Mucosa of rectum (tissue), 2 donors: Measurements from ENCODE around the gene PCDHA6.
"Not testable (repeated sequence)": the region's sequence is repeated elsewhere in the genome, so short reads cannot be mapped to it uniquely, and the experiment has no call there.

Experiments used
- H3K27ac ChIP-seq, 2 donors: one replicate each; pipeline ENCODE4 v1.7.0; 2013; ENCODE audit warnings: inconsistent platforms in 2 of 2, low read depth in 2 of 2, low read length in 2 of 2
- H3K27me3 ChIP-seq, 2 donors: one replicate each; pipeline ENCODE4 v1.7.0; 2013; ENCODE audit warnings: low read length in 2 of 2; ENCODE audit not compliant: control insufficient read depth in 2 of 2, insufficient read depth in 2 of 2
- H3K36me3 ChIP-seq, 2 donors: one replicate each; pipeline ENCODE4 v1.7.0; 2013; ENCODE audit warnings: low read length in 2 of 2; ENCODE audit not compliant: control insufficient read depth in 2 of 2, insufficient read depth in 2 of 2
- H3K4me1 ChIP-seq, 2 donors: one replicate each; pipeline ENCODE4 v1.7.0; 2013; ENCODE audit warnings: low read length in 2 of 2, mild to moderate bottlenecking in 1 of 2; ENCODE audit not compliant: control insufficient read depth in 2 of 2, insufficient read depth in 2 of 2
- H3K4me3 ChIP-seq, 2 donors: one replicate each; pipeline ENCODE4 v1.7.0; 2013; ENCODE audit warnings: low read length in 2 of 2
- H3K9ac ChIP-seq, 2 donors: one replicate each; pipeline ENCODE4 v1.7.0; 2013; ENCODE audit warnings: low read length in 2 of 2, low read depth in 1 of 2, mild to moderate bottlenecking in 1 of 2
- H3K9me3 ChIP-seq, 2 donors: one replicate each; pipeline ENCODE4 v1.7.0; 2013; ENCODE audit warnings: low read length in 2 of 2; ENCODE audit not compliant: control insufficient read depth in 2 of 2
- donor health status: healthy.
- donor health status: Normal muscosa, but diverticular disease.

Gene PCDHA6

GRCh38 chr5:140862441-140863295 lies 34.9 kb downstream of the PCDHA6 start:
- H3K27ac ChIP-seq, result no peak overlapping the region
- peaks cover 0 to 16% of the 10 kb centered on the region in 2 donors for H3K9me3 ChIP-seq
- no peaks in the 10 kb centered on the region for H3K36me3 ChIP-seq
- no peaks in the 10 kb centered on the region for H3K27me3 ChIP-seq
- no peaks in the 10 kb centered on the region for H3K4me1 ChIP-seq
- H3K9ac ChIP-seq, result no peak overlapping the region
- no peak overlapping the region for H3K4me3 ChIP-seq

DNA sequence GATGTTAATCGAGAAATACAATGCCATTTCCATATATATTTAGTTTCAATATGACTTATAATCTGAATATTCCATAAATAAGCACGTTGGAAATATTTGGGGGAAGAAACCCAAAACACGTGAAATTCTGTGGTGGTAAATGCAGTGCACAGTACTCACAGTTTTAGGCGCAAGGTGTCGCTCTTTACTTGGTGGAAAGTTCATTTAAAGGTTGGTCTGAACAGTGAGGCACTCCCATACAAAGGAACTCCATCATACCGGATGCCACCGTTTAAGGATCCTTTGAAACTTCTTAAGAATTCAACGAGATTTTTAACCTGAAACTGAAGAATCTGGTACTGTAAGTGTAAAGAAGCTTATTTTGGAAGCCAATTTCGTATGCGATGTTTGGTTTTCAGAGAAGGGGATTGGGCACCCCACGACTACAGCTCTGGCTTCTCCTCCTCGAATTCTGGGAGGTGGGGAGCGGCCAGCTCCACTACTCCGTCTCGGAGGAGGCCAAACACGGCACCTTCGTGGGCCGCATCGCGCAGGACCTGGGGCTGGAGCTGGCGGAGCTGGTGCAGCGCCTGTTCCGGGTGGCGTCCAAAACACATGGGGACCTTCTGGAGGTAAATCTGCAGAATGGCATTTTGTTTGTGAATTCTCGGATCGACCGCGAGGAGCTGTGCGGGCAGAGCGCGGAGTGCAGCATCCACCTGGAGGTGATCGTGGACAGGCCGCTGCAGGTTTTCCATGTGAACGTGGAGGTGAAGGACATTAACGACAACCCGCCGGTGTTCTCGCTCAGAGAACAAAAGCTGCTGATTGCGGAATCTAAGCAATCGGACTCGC lies 41.2 kb downstream of the PCDHA6 start, which contains the start of gene PCDHA11:
Gene PCDHA11 (plus strand): TSS at position 237 of the 834 bp plus-strand sequence. CDS start 147 bp downstream, at position 384.
- Histone ChIP-seq H3K9me3 (peaks cover 2 to 6% of the 10 kb centered on the region in 2 donors), H3K36me3 (no peaks in the 10 kb centered on the region), H3K9ac (no peak within 1 kb of the TSS), H3K27ac (no peak within 1 kb of the TSS), H3K4me1 (no peaks in the 10 kb centered on the region), H3K4me3 (no peak within 1 kb of the TSS), H3K27me3 (no peaks in the 10 kb centered on the region)

GRCh38 chr5:140869555-140869886 lies 41.8 kb downstream of the PCDHA6 start:
- Histone ChIP-seq H3K27ac (no peak overlapping the region), H3K36me3 (no peaks in the 10 kb centered on the region), H3K9ac (no peak overlapping the region), H3K4me1 (no peaks in the 10 kb centered on the region), H3K27me3 (no peaks in the 10 kb centered on the region), H3K4me3 (no peak overlapping the region), H3K9me3 (peaks cover 6 to 8% of the 10 kb centered on the region in 2 donors)

DNA sequence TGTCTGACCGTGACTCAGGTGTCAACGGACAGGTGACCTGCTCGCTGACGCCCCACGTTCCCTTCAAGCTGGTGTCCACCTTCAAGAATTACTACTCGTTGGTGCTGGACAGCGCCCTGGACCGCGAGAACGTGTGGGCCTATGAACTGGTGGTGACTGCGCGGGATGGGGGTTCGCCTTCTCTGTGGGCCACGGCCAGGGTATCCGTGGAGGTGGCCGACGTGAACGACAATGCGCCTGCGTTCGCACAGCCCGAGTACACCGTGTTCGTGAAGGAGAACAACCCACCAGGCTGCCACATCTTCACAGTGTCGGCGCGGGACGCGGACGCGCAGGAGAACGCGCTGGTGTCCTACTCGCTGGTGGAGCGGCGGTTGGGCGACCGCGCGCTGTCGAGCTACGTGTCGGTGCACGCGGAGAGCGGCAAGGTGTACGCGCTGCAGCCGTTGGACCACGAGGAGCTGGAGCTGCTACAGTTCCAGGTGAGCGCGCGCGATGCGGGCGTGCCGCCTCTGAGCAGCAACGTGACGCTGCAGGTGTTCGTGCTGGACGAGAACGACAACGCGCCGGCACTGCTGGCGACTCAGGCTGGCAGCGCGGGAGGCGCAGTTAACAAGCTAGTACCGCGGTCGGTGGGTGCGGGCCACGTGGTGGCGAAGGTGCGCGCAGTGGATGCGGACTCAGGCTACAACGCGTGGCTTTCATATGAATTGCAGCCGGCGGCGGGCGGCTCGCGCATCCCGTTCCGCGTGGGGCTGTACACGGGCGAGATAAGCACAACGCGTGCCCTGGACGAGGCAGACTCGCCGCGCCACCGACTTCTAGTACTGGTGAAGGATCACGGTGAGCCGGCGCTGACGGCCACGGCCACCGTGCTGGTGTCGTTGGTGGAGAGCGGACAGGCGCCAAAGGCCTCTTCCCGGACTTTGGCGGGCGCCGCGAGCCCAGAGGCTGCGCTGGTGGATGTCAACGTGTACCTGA lies 42.8 kb downstream of the PCDHA6 start:
- H3K9me3 ChIP-seq, result peaks cover 9 to 11% of the 10 kb centered on the region in 2 donors
- H3K4me1 ChIP-seq, result no peaks in the 10 kb centered on the region
- H3K4me3 ChIP-seq, result no peak overlapping the region
- no peak overlapping the region for H3K9ac ChIP-seq
- H3K27me3 ChIP-seq, result no peaks in the 10 kb centered on the region
- H3K27ac ChIP-seq, result no peak overlapping the region
- H3K36me3 ChIP-seq, result no peaks in the 10 kb centered on the region

DNA sequence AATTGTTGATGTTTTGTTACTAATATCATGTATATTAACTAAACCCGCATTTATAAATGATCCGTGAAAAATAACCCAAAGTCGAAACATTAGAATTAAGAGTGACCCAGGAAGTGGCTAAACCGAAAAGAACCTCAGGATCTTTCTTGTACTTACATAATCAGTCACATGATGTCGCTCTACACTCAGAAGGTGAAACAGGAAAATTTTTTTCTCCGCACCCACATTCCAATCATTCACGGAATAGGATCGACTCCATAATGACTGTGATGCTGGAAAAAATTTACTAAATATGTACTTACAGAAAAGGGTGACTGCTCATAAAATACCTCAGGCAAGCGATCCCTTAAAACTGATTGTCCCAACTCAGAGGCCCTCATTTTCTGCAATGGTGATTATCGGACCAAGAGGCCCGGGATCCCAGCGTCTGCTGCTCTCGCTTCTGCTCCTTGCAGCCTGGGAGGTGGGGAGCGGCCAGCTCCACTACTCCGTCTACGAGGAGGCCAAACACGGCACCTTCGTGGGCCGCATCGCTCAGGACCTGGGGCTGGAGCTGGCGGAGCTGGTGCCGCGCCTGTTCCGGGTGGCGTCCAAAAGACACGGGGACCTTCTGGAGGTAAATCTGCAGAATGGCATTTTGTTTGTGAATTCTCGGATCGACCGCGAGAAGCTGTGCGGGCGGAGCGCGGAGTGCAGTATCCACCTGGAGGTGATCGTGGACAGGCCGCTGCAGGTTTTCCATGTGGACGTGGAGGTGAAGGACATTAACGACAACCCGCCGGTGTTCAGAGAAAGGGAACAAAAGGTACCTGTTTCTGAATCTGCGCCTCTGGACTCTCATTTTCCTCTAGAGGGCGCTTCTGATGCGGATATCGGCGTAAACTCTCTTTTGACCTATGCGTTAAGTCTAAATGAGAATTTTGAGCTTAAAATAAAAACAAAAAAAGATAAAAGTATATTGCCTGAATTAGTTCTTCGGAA lies 47.6 kb downstream of the PCDHA6 start, which contains the start of gene PCDHA12:
Gene PCDHA12 (plus strand): TSS at position 224 of the 981 bp plus-strand sequence. CDS start 165 bp downstream, at position 389.
- Histone ChIP-seq H3K9ac (no peak within 1 kb of the TSS), H3K4me3 (no peak within 1 kb of the TSS), H3K36me3 (no peaks in the 10 kb centered on the region), H3K4me1 (no peaks in the 10 kb centered on the region), H3K27me3 (no peaks in the 10 kb centered on the region), H3K27ac (no peak within 1 kb of the TSS), H3K9me3 (peaks cover 11 to 12% of the 10 kb centered on the region in 2 donors)

DNA sequence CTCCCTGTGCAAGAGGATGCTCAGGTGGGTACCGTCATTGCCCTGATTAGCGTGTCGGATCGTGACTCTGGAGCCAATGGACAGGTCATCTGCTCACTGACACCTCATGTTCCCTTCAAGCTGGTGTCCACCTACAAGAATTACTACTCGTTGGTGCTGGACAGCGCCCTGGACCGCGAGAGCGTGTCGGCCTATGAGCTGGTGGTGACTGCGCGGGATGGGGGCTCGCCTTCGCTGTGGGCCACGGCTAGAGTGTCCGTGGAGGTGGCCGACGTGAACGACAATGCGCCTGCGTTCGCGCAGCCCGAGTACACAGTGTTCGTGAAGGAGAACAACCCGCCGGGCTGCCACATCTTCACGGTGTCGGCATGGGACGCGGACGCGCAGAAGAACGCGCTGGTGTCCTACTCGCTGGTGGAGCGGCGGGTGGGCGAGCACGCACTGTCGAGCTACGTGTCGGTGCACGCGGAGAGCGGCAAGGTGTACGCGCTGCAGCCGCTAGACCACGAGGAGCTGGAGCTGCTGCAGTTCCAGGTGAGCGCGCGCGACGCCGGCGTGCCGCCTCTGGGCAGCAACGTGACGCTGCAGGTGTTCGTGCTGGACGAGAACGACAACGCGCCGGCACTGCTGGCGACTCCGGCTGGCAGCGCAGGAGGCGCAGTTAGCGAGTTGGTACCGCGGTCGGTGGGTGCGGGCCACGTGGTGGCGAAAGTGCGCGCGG lies 48.9 kb downstream of the PCDHA6 start:
- not testable (repeated sequence) for H3K4me3 ChIP-seq, H3K27me3 ChIP-seq
- H3K9me3 ChIP-seq, result peaks cover 11 to 12% of the 10 kb centered on the region in 2 donors

GRCh38 chr5:140877262-140877581 lies 49.5 kb downstream of the PCDHA6 start:
- Histone ChIP-seq H3K27me3 (no peaks in the 10 kb centered on the region), H3K4me3 (no peak overlapping the region), H3K9me3 (peaks cover 11 to 12% of the 10 kb centered on the region in 2 donors), H3K4me1 (no peaks in the 10 kb centered on the region), H3K9ac (no peak overlapping the region), H3K27ac (no peak overlapping the region), H3K36me3 (no peaks in the 10 kb centered on the region)

More for the DNA sequence above, 48.9 kb downstream of the PCDHA6 start:
- not testable (repeated sequence) for H3K9ac ChIP-seq, H3K36me3 ChIP-seq, H3K27ac ChIP-seq, H3K4me1 ChIP-seq
